Fibroblast of lung (primary cell): Measurements from ENCODE around the gene CCDC197. TPM values are rescaled to one million over a fixed set of nuclear protein-coding genes. Genes with fewer than 3 reads are reported as not detected.
A peak's percentile ranks its signal among the peaks of the same experiment; 100 is the strongest.

Experiments
- DNase-seq, 2 donors: peaks; one replicate each; pipeline versions ENCODE4 v3.0.0 to v3.0.0-alpha.2; 2010; ENCODE audit warnings: low read depth in 2 of 2
- H2AFZ ChIP-seq: 2 replicates; pipeline ENCODE4 v1.5.1; 2012; ENCODE audit warnings: low read length, control low read depth, inconsistent platforms
- H3K27ac ChIP-seq: 2 replicates; pipeline ENCODE4 v1.5.1; 2011; ENCODE audit warnings: low read length, control low read depth; ENCODE audit not compliant: insufficient read depth
- H3K27me3 ChIP-seq: 2 replicates; pipeline ENCODE4 v1.5.1; 2011; ENCODE audit warnings: mild to moderate bottlenecking, low read length; ENCODE audit not compliant: control insufficient read depth, insufficient read depth
- H3K36me3 ChIP-seq: 2 replicates; pipeline ENCODE4 v1.5.1; 2011; ENCODE audit warnings: low read length; ENCODE audit not compliant: control insufficient read depth, insufficient read depth
- H3K4me1 ChIP-seq: 2 replicates; pipeline ENCODE4 v1.5.1; 2011; ENCODE audit warnings: low read length; ENCODE audit not compliant: control insufficient read depth, insufficient read depth; ENCODE audit errors: extremely low read depth
- H3K4me2 ChIP-seq: 2 replicates; pipeline ENCODE4 v1.5.1; 2011; ENCODE audit warnings: low read length, control low read depth; ENCODE audit not compliant: insufficient read depth; ENCODE audit errors: extremely low read depth
- H3K4me3 ChIP-seq, 4 experiments: fragments of 200-600 bp in 1 of 4; sonication (generic) in 1 of 4; replicated peaks in 1 of 4; 2 replicates each; pipeline ENCODE4 v1.5.1; 2011 to 2016; ENCODE audit warnings: low read length in 4 of 4, low read depth in 3 of 4, mild to moderate bottlenecking in 3 of 4, control low read depth in 2 of 4, inconsistent platforms in 1 of 4, mixed read lengths in 1 of 4; ENCODE audit not compliant: insufficient read depth in 1 of 4; ENCODE audit errors: control extremely low read depth in 1 of 4
- H3K79me2 ChIP-seq: 2 replicates; pipeline ENCODE4 v1.5.1; 2012; ENCODE audit warnings: mild to moderate bottlenecking, low read length, inconsistent platforms; ENCODE audit not compliant: control insufficient read depth, insufficient read depth
- H3K9ac ChIP-seq: 2 replicates; pipeline ENCODE4 v1.5.1; 2011; ENCODE audit warnings: mild to moderate bottlenecking, low read length, control low read depth; ENCODE audit not compliant: insufficient read depth
- H3K9me3 ChIP-seq: 2 replicates; pipeline ENCODE4 v1.5.1; 2012; ENCODE audit warnings: low read depth, low read length; ENCODE audit not compliant: control insufficient read depth, insufficient read depth
- H4K20me1 ChIP-seq: 2 replicates; pipeline ENCODE4 v1.5.1; 2011; ENCODE audit warnings: low read length; ENCODE audit not compliant: control insufficient read depth, insufficient read depth; ENCODE audit errors: extremely low read depth
- CTCF ChIP-seq, 2 donors: IDR thresholded peaks in 1 of 2; conservative IDR thresholded peaks in 1 of 2; 1 replicate in 1 of 2; 2 replicates in 1 of 2; pipeline ENCODE4 v1.5.1; 2011 to 2012; ENCODE audit warnings: low read length in 2 of 2, control low read depth in 1 of 2, inconsistent platforms in 1 of 2, low read depth in 1 of 2, mild to moderate bottlenecking in 1 of 2
- EZH2 ChIP-seq: IDR thresholded peaks from 2 replicates; pipeline ENCODE4 v1.5.1; 2012; ENCODE audit warnings: low read length, control low read depth, mild to moderate bottlenecking; ENCODE audit errors: missing control alignments
- polyA plus RNA-seq, 2 donors: library from polyadenylated mRNA; depleted of rRNA in 1 of 2; stranded (reverse) in 1 of 2; unstranded in 1 of 2; fragments of >200 nt; gene quantifications; 2 replicates each; pipeline ENCODE4 v1.2.1, GENCODE V29; 2011 to 2012; ENCODE audit warnings: missing spikeins in 1 of 2
- total RNA-seq: library from RNA; depleted of rRNA; stranded (reverse); fragments of >200 nt; gene quantifications from 2 replicates; pipeline ENCODE4 v1.2.1, GENCODE V29; 2014

Gene CCDC197
- total and polyA plus RNA-seq, 2 donors (not counting 1 experiment from before 2014, with no cell fraction given) = not detected

- H3K36me3 ChIP-seq = no peaks in the 10 kb centered on the region
- no peak for DNase-seq
- no peaks in the 10 kb centered on the region for H3K9me3 ChIP-seq
- no peaks in the 10 kb centered on the region for H3K27me3 ChIP-seq
- no peaks in the 10 kb centered on the region for H3K79me2 ChIP-seq
- no peak overlapping the region for H2AFZ ChIP-seq
- TF ChIP-seq CTCF (conservative IDR thresholded peaks at IDR 0.05 in 1 of 2, IDR thresholded peaks at IDR 0.05 in 1 of 2; ENCODE audit: low read depth in 1 of 2, low read length in 2 of 2) (no peak), EZH2 (no peak)
- peaks cover 4% of the 10 kb centered on the region for H3K4me1 ChIP-seq
- H3K9ac ChIP-seq = no peak overlapping the region
- H4K20me1 ChIP-seq = no peaks in the 10 kb centered on the region
- no peak overlapping the region for H3K4me2 ChIP-seq
- no peak overlapping the region for H3K4me3 ChIP-seq
- H3K27ac ChIP-seq = no peak overlapping the region
These were observed 14.7 kb upstream of the CCDC197 start for GRCh38 chr14:93982230-93983007.

GRCh38 chr14:93984070-93984469 lies 13.0 kb upstream of the CCDC197 start:
- TF ChIP-seq EZH2 (no peak), CTCF (conservative IDR thresholded peaks at IDR 0.05 in 1 of 2, IDR thresholded peaks at IDR 0.05 in 1 of 2; ENCODE audit: low read depth in 1 of 2, low read length in 2 of 2) (no peak)
- Histone ChIP-seq H3K79me2 (no peaks in the 10 kb centered on the region), H3K9ac (no peak overlapping the region), H2AFZ (no peak overlapping the region), H3K9me3 (no peaks in the 10 kb centered on the region), H3K27ac (no peak overlapping the region), H3K36me3 (no peaks in the 10 kb centered on the region), H3K4me1 (peaks cover 4% of the 10 kb centered on the region), H3K4me3 (no peak overlapping the region), H4K20me1 (no peaks in the 10 kb centered on the region), H3K27me3 (no peaks in the 10 kb centered on the region), H3K4me2 (no peak overlapping the region)
- DNase-seq = peak in 1 of 2 donors; percentile 69

- H3K9me3 ChIP-seq = no peaks in the 10 kb centered on the region
These were observed 12.1 kb upstream of the CCDC197 start for GRCh38 chr14:93984987-93985410.

More at GRCh38 chr14:93984987-93985410, 12.1 kb upstream of the CCDC197 start:
- DNase-seq = peak; percentile 24 to 97
- no peak for TF ChIP-seq EZH2
- peak; percentile 20 to 34 for TF ChIP-seq CTCF (conservative IDR thresholded peaks at IDR 0.05 in 1 of 2, IDR thresholded peaks at IDR 0.05 in 1 of 2; ENCODE audit: low read depth in 1 of 2, low read length in 2 of 2)
- no peaks in the 10 kb centered on the region for H4K20me1 ChIP-seq
- H2AFZ ChIP-seq = no peak overlapping the region
- no peak overlapping the region for H3K27ac ChIP-seq
- no peaks in the 10 kb centered on the region for H3K27me3 ChIP-seq
- no peaks in the 10 kb centered on the region for H3K79me2 ChIP-seq
- no peaks in the 10 kb centered on the region for H3K36me3 ChIP-seq
- no peak overlapping the region for H3K4me3 ChIP-seq
- H3K9ac ChIP-seq = no peak overlapping the region
- H3K4me1 ChIP-seq = peaks cover 4% of the 10 kb centered on the region
- no peak overlapping the region for H3K4me2 ChIP-seq
